K562 (cell line): Measurements from ENCODE around the gene SMC3. TPM values are rescaled to one million over a fixed set of nuclear protein-coding genes. Genes with fewer than 3 reads are reported as not detected.

Experiments used
- ATAC-seq: fragments of 200-7000 bp; cut with Tn5 transposase; 3 replicates; pipeline ENCODE4 v1.9.1; 2020; ENCODE audit warnings: moderate library complexity
- BruUV-seq: library from RNA; stranded (reverse); fragments of 400-500 nt; replicated peaks from 2 replicates; lab custom pipeline; 2021; lab: Mats Ljungman, UMichigan
- CTCF ChIA-PET: fragments of 300-600 bp; formaldehyde crosslinking; extraction: SDS; loops from one replicate; lab custom pipeline; 2021; ENCODE audit warnings: low intra/inter-chr PET ratio; lab: Yijun Ruan, JAX
- POLR2A ChIA-PET: fragments of 300-600, 350-650 bp; sonication (Branson Sonifier 250); formaldehyde crosslinking; extraction: SDS; loops from one replicate; lab custom pipeline; 2021; ENCODE audit warnings: antibody characterized with exemption, inconsistent platforms; lab: Yijun Ruan, JAX
- DNase-seq, 4 experiments: peaks; one replicate each; pipeline versions ENCODE4 v3.0.0 to v3.0.0-alpha.2; 2011 to 2018; ENCODE audit warnings: low spot score in 3 of 4, mixed read lengths in 3 of 4; ENCODE audit errors: extremely low read depth in 1 of 4
- FAIRE-seq: peaks from 2 replicates; lab custom pipeline; 2011; peaks lifted over from hg19 to GRCh38; lab: Jason Lieb, UNC
- H2AFZ ChIP-seq: 2 replicates; pipeline ENCODE4 v1.6.0; 2011; ENCODE audit warnings: low read depth, low read length, control low read depth, inconsistent platforms
- H3K27ac ChIP-seq: fragments of 200-600 bp; 3 replicates; pipeline ENCODE4 v1.8.0; 2011; ENCODE audit warnings: low read depth, mild to moderate bottlenecking, control low read depth, inconsistent platforms, low read length, moderate library complexity, mixed read lengths; ENCODE audit errors: extremely low read depth
- H3K27me3 ChIP-seq, 2 experiments: fragments of 300-600 bp in 1 of 2; 2 replicates in 1 of 2; 3 replicates in 1 of 2; pipeline versions ENCODE4 v1.6.0 to v1.8.0; 2011; ENCODE audit warnings: inconsistent platforms in 2 of 2, low read length in 2 of 2, mild to moderate bottlenecking in 1 of 2, mixed read lengths in 1 of 2, moderate library complexity in 1 of 2; ENCODE audit not compliant: control insufficient read depth in 2 of 2, insufficient read depth in 2 of 2
- H3K36me3 ChIP-seq: fragments of 300-600 bp; 3 replicates; pipeline ENCODE4 v1.8.0; 2011; ENCODE audit warnings: mild to moderate bottlenecking, low read length, inconsistent platforms; ENCODE audit not compliant: control insufficient read depth, insufficient read depth
- H3K4me1 ChIP-seq, 2 experiments: fragments of 200-600 bp in 1 of 2; replicated peaks in 1 of 2; 2 replicates in 1 of 2; 3 replicates in 1 of 2; pipeline versions ENCODE4 v1.5.1 to v1.8.0; 2011; ENCODE audit warnings: inconsistent platforms in 2 of 2, low read length in 2 of 2, mild to moderate bottlenecking in 1 of 2, mixed read lengths in 1 of 2, moderate library complexity in 1 of 2; ENCODE audit not compliant: control insufficient read depth in 2 of 2, insufficient read depth in 2 of 2
- H3K4me2 ChIP-seq: 2 replicates; pipeline ENCODE4 v1.6.1; 2011; ENCODE audit warnings: low read length, control low read depth, inconsistent platforms, mixed read lengths; ENCODE audit not compliant: insufficient read depth
- H3K4me3 ChIP-seq: fragments of 200-600 bp; sonication (generic), shearing (Covaris generic); 2 replicates; pipeline ENCODE4 v1.5.1; 2016; ENCODE audit warnings: control low read depth, inconsistent platforms
- H3K79me2 ChIP-seq: fragments of 200-600 bp; 3 replicates; pipeline ENCODE4 v1.8.0; 2011; ENCODE audit warnings: low read length, inconsistent platforms; ENCODE audit not compliant: control insufficient read depth, insufficient read depth
- H3K9ac ChIP-seq, 2 experiments: 2 replicates each; pipeline versions ENCODE4 v1.6.0 to v1.6.1; 2011; ENCODE audit warnings: low read depth in 2 of 2, low read length in 2 of 2, control low read depth in 1 of 2, inconsistent platforms in 1 of 2, mild to moderate bottlenecking in 1 of 2, mixed read lengths in 1 of 2; ENCODE audit not compliant: insufficient read depth in 1 of 2
- H3K9me1 ChIP-seq: one replicate; pipeline ENCODE4 v1.6.0; 2011; ENCODE audit warnings: inconsistent platforms, mild to moderate bottlenecking, low read length, moderate library complexity; ENCODE audit not compliant: control insufficient read depth, insufficient read depth
- H3K9me3 ChIP-seq: replicated peaks from 2 replicates; pipeline ENCODE4 v1.5.1; 2011; ENCODE audit warnings: low read depth, low read length, inconsistent platforms; ENCODE audit not compliant: control insufficient read depth, insufficient read depth
- H4K20me1 ChIP-seq: replicated peaks from 2 replicates; pipeline ENCODE4 v1.6.1; 2011; ENCODE audit warnings: low read length, inconsistent platforms, mixed read lengths; ENCODE audit not compliant: control insufficient read depth, insufficient read depth
- CEBPB ChIP-seq: fragments of 450-650 bp; IDR thresholded peaks from 2 replicates; pipeline ENCODE4 v1.6.1; 2016; ENCODE audit warnings: missing genetic modification characterization, missing compliant biosample characterization
- MAFK ChIP-seq: IDR thresholded peaks from 2 replicates; pipeline ENCODE4 v1.6.1; 2011; ENCODE audit warnings: low read length, improper control_type of control experiment
- MAX ChIP-seq: sonication (generic); formaldehyde crosslinking; IDR thresholded peaks from 2 replicates; pipeline ENCODE4 v1.9.0; 2022; ENCODE audit warnings: mild to moderate bottlenecking, missing genetic modification reagents
- OTX1 ChIP-seq: fragments of 450-650 bp; formaldehyde crosslinking; IDR thresholded peaks from 2 replicates; pipeline ENCODE4 v1.4.0; 2022; ENCODE audit warnings: mild to moderate bottlenecking
- XRCC4 ChIP-seq: IDR thresholded peaks from one replicate; pipeline ENCODE4 v1.6.1; 2011; ENCODE audit not compliant: insufficient read depth, insufficient read length; ENCODE audit errors: extremely low read depth
- ZNF124 ChIP-seq: sonication (generic); formaldehyde crosslinking; IDR thresholded peaks from 2 replicates; pipeline ENCODE4 v1.8.1; 2022; ENCODE audit warnings: missing genetic modification reagents
- ZNF699 ChIP-seq: fragments of 250-450 bp; sonication (Bioruptor Pico); IDR thresholded peaks from 2 replicates; pipeline ENCODE4 v1.8.0; 2021; ENCODE audit warnings: mild to moderate bottlenecking, moderate library complexity; ENCODE audit not compliant: insufficient replicate concordance
- WGBS: fragments of 100-300 bp; shearing (Covaris generic); methylation state at CpG from one replicate; pipeline ENCODE4 v1.1.6; 2016; ENCODE audit warnings: low coverage, mixed read lengths; ENCODE audit not compliant: insufficient coverage; ENCODE audit errors: missing lambda C conversion rate; 5-methylcytosine and 5-hydroxymethylcytosine counted together
- in situ Hi-C: fragments of 300-500 bp; cut with MboI; formaldehyde crosslinking; loops from 4 replicates; pipeline ENCODE4 v1.15.0; 2018; ENCODE audit warnings: inconsistent platforms, mixed read lengths
- intact Hi-C: fragments of 100-400 bp; cut with micrococcal nuclease; formaldehyde crosslinking; loops from 2 replicates; pipeline ENCODE4 v1.14.2; 2022
- polyA plus RNA-seq, 8 experiments: library from polyadenylated mRNA; depleted of rRNA in 4 of 8; stranded (reverse) in 5 of 8; unstranded in 3 of 8; fragments of >200 nt; fragmentation: Nextera tagmentation in 2 of 8; fragmentation: Illumina TruSeq in 1 of 8; extraction: Ambion mirVana in 2 of 8; extraction: Trizol in 1 of 8; gene quantifications; 2 replicates each; pipeline versions ENCODE4 v1.2.1 to v1.2.3, GENCODE V29; 2011 to 2014; ENCODE audit warnings: inconsistent platforms in 1 of 8, missing spikeins in 1 of 8
- total RNA-seq, 7 experiments: library from RNA; depleted of rRNA in 6 of 7; stranded (reverse); fragments of >200 nt in 6 of 7; fragmentation: Illumina TruSeq in 2 of 7; extraction: Trizol in 2 of 7; gene quantifications; 2 replicates each; pipeline versions ENCODE4 v1.2.1 to v1.2.3, GENCODE V29; 2011 to 2021; ENCODE audit warnings: low replicate concordance in 1 of 7

SMC3 gene
- total and polyA plus RNA-seq, 9 of the 15 experiments (the other 6 are each of a cell fraction or from before 2014, with no cell fraction given): 21.3 to 62.6 (median 39.3) TPM

DNA sequence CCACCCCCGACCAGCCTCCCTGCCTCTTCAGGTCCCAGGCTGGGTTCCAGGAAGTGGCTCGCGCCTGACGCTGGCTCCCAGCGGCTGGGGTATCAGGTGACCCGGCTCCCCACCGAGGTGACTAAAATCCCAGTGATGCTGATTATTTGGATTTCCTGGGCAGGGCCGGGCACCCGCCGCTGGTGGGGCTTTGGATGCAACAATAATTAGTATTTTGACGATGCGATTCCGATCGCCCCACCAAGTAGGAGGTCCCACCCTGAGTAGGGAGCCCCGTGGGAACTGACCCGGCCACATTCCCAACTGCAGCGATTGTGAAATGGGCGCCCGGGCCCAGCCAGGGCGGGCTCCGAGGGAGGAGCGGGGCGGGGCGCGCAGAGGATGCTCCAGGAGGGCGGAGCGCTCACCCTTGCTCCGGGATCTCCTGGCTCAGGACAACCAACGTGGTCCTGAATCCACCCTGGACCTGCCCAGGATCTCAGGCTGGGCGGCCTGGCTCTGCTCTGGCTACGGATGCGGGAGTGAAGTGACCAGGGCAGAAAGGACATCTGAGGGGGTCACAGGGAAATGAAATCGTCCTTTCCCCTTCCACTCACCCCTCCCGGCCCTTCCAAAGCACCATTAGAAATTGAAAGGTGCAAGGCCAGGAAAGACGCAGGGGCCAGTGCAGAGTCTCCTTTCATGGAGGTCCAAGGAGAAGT is 37.2 kb upstream of the SMC3 start:
- Histone ChIP-seq H3K27ac (no peak overlapping the region), H3K36me3 (no peaks in the 10 kb centered on the region), H3K4me3 (no peak overlapping the region), H3K27me3 (peaks cover 0 to 2% of the 10 kb centered on the region in 2 experiments; a peak in 1 of 5 replicates), H3K4me1 (peaks cover 0 to 6% of the 10 kb centered on the region in 2 experiments; a peak in 3 of 5 replicates), H3K4me2 (no peak overlapping the region), H3K9me1 (no peaks in the 10 kb centered on the region), H3K9me3 (no peaks in the 10 kb centered on the region), H4K20me1 (no peaks in the 10 kb centered on the region), H3K79me2 (no peaks in the 10 kb centered on the region), H2AFZ (no peak overlapping the region), H3K9ac (no peak overlapping the region)
- BruUV-seq: no TSS peak
- FAIRE-seq (no peak), ATAC-seq (peak; percentile 53), DNase-seq (no peak)
- WGBS: 34% methylated on average over 22 of the region's 35 CpGs
- intact Hi-C loops (no loop called here), in situ Hi-C loops (loop anchor here (25.0 kb wide), 1 partner anchor 393 kb away; no protein-coding TSS in a partner anchor)
- CTCF ChIA-PET: no interaction called here
- POLR2A ChIA-PET: no interaction called here
- no peak for TF ChIP-seq ZNF124 (CRISPR knock-in tag)
- no peak for TF ChIP-seq MAFK
- no peak for TF ChIP-seq OTX1 (CRISPR knock-in tag)
- TF ChIP-seq ZNF699 (CRISPR knock-in tag): no peak
- peak; percentile 20; the same call in 1 of the 2 replicates for TF ChIP-seq CEBPB (tag)
- no peak for TF ChIP-seq XRCC4
- TF ChIP-seq MAX (CRISPR knock-in tag): no peak
